Heart right ventricle (tissue), 16 donors: Measurements from ENCODE around the gene UBE2Q2. TPM values are rescaled to one million over a fixed set of nuclear protein-coding genes. Genes with fewer than 3 reads are reported as not detected.

ENCODE experiments used
- ATAC-seq, 8 donors: fragments of 200-7000 bp; cut with Tn5 transposase; one replicate each; pipeline ENCODE4 v1.9.1; 2020; ENCODE audit warnings: mild to moderate bottlenecking in 8 of 8, moderate library complexity in 8 of 8, moderate number of reproducible peaks in 1 of 8
- DNase-seq, 2 donors: peaks; one replicate each; pipeline ENCODE4 v3.0.0-alpha.2; 2020
- H3K27ac ChIP-seq, 10 donors: fragments of 200-600 bp; sonication (generic) in 2 of 10; one replicate each; pipeline versions ENCODE4 v1.5.0 to v1.8.0; 2020 to 2022; ENCODE audit warnings: mild to moderate bottlenecking in 3 of 10
- H3K27me3 ChIP-seq, 7 donors: fragments of 200-600 bp; one replicate each; pipeline ENCODE4 v1.8.0; 2021 to 2022; ENCODE audit warnings: mild to moderate bottlenecking in 2 of 7
- H3K36me3 ChIP-seq, 9 donors: fragments of 200-600 bp; sonication (generic) in 1 of 9; one replicate each; pipeline versions ENCODE4 v1.5.0 to v1.8.0; 2020 to 2022; ENCODE audit warnings: mild to moderate bottlenecking in 2 of 9
- H3K4me1 ChIP-seq, 9 donors: fragments of 200-600 bp; sonication (generic) in 1 of 9; one replicate each; pipeline versions ENCODE4 v1.5.0 to v1.8.0; 2020 to 2022; ENCODE audit warnings: mild to moderate bottlenecking in 4 of 9
- H3K4me3 ChIP-seq, 10 donors: fragments of 200-600 bp; sonication (generic) in 2 of 10; one replicate each; pipeline versions ENCODE4 v1.5.0 to v1.8.0; 2020 to 2022; ENCODE audit warnings: mild to moderate bottlenecking in 7 of 10, moderate library complexity in 2 of 10
- H3K9me3 ChIP-seq, 11 donors: fragments of 200-600 bp in 10 of 11; sonication (generic) in 2 of 11; one replicate each; pipeline versions ENCODE4 v1.5.0 to v1.8.0; 2013 to 2022; ENCODE audit warnings: mild to moderate bottlenecking in 2 of 11, control low read depth in 1 of 11, moderate library complexity in 1 of 11
- CTCF ChIP-seq, 9 donors: fragments of 200-600 bp; sonication (generic) in 2 of 9; IDR thresholded peaks; one replicate each; pipeline versions ENCODE4 v1.5.0 to v1.8.0; 2021 to 2022; ENCODE audit warnings: antibody characterized with exemption in 9 of 9, mild to moderate bottlenecking in 5 of 9, moderate library complexity in 1 of 9
- WGBS, 2 donors: extraction: QIAGEN DNeasy Blood & Tissue Kit; methylation state at CpG; one replicate each; pipeline ENCODE4 v1.1.7; 2013; ENCODE audit warnings: inconsistent platforms in 1 of 2; 5-methylcytosine and 5-hydroxymethylcytosine counted together
- intact Hi-C, 10 donors: fragments of 100-400 bp; cut with DNase I; formaldehyde crosslinking; loops; one replicate each; pipeline versions ENCODE4 v1.11.1 to v1.14.2; 2022
- polyA plus RNA-seq, 2 donors: library from polyadenylated mRNA; stranded (reverse); fragments of 200-250 nt; gene quantifications; one replicate each; pipeline ENCODE4 v1.2.3, GENCODE V29; 2013
- total RNA-seq, 10 donors: library from RNA; stranded (reverse); fragmentation: NEBNext Ultra II Directional in 3 of 10; extraction: Animal tissue kit (Norgen Biotek cat#: 25700) in 3 of 10; gene quantifications; one replicate each; pipeline versions ENCODE4 v1.2.1 to v1.2.4, GENCODE V29; 2021 to 2023
- donor health status: Arrhythmogenic right ventricular cardiomyopathy.
- donor health status: ischemic (EF 13 %, LVEDD 7.1; RV severe dilation, severe dysfunction).
- donor health status: healthy with polysubstance abuse.
- donor health status: DM: no; HTN: yes; CAD: no.
- donor health status: DM: no; HTN: no; CAD: no.
- donor health status: ischemic (EF 25% LVEDD 6.9; RV normal size, moderate dysfunction).
- donor health status: ischemic (EF 25% LVEDD 5.7; RV mildly dilated, moderate dysfunction).
- donor health status: healthy.
- donor health status: DM: yes; HTN: yes; CAD: no.
- donor health status: Ischemic cardiomyopathy.
- donor health status: ischemic (EF 35%, LVEDD 5.7; RV mildly dilated, moderate dysfunction).
- donor health status: nonischemic (EF 11% LVEDD 7.7; RV severe dilation, severe dysfunction).
- donor health status: DM: yes; HTN: yes; CAD: no.
- donor health status: PGD.
- donor health status: ischemic (EF 29% LVEDD 5.4; RV normal size, mild dysfunction).
- donor health status: nonischemic (EF 23%, LVEDD 6.1; RV moderate dilation, normal function).

The UBE2Q2 gene
- total and polyA plus RNA-seq, 12 donors: 12.5 to 36.5 (median 24.1) TPM

GRCh38 chr15:75920079-75920478 is 76.8 kb downstream of the UBE2Q2 start:
- H3K36me3 ChIP-seq: peaks cover 0 to 54% (median 8%) of the 10 kb centered on the region in 9 donors
- peaks cover 0 to 34% (median 19%) of the 10 kb centered on the region in 9 donors for H3K4me1 ChIP-seq
- no peak overlapping the region for H3K4me3 ChIP-seq
- ATAC-seq (no peak), DNase-seq (no peak)
- no peaks in the 10 kb centered on the region for H3K27me3 ChIP-seq
- no peaks in the 10 kb centered on the region for H3K9me3 ChIP-seq
- TF ChIP-seq CTCF (IDR thresholded peaks at IDR 0.05): no peak
- H3K27ac ChIP-seq: no peak overlapping the region
- intact Hi-C loops: loop anchor here in 2 of 10 donors (5.0 to 10.0 kb wide), 2 partner anchors 105 to 108 kb away; no protein-coding TSS in a partner anchor
- WGBS, 2 donors: 97 to 100% methylated on average over 1 of the region's 1 CpG

GRCh38 chr15:75921732-75922703 is 78.8 kb downstream of the UBE2Q2 start:
- Histone ChIP-seq H3K27me3 (no peaks in the 10 kb centered on the region), H3K4me3 (no peak overlapping the region), H3K4me1 (peaks cover 0 to 34% (median 25%) of the 10 kb centered on the region in 9 donors), H3K9me3 (no peaks in the 10 kb centered on the region), H3K36me3 (peaks cover 0 to 50% (median 7%) of the 10 kb centered on the region in 9 donors), H3K27ac (no peak overlapping the region)
- peak; percentile 23 to 80 (median 68) for ATAC-seq
- TF ChIP-seq CTCF (IDR thresholded peaks at IDR 0.05): peak in 8 of 9 donors; percentile 16 to 63 (median 51)
- 56 to 61% methylated on average over 9 of the region's 9 CpGs for WGBS, 2 donors
- peak in 1 of 2 donors; percentile 32 for DNase-seq
- intact Hi-C loops: loop anchor here in 2 of 10 donors (5.0 to 10.0 kb wide), 2 partner anchors 107 to 110 kb away; no protein-coding TSS in a partner anchor

- WGBS, 2 donors: 96 to 98% methylated on average over 4 of the region's 4 CpGs
- Histone ChIP-seq H3K4me3 (no peak overlapping the region), H3K4me1 (peaks cover 0 to 34% (median 25%) of the 10 kb centered on the region in 9 donors), H3K27ac (no peak overlapping the region), H3K9me3 (no peaks in the 10 kb centered on the region), H3K27me3 (no peaks in the 10 kb centered on the region), H3K36me3 (peaks cover 0 to 33% (median 0%) of the 10 kb centered on the region in 9 donors)
- DNase-seq (no peak), ATAC-seq (no peak)
- intact Hi-C loops: loop anchor here in 2 of 10 donors (5.0 to 10.0 kb wide), 2 partner anchors 109 to 111 kb away; no protein-coding TSS in a partner anchor
- TF ChIP-seq CTCF (IDR thresholded peaks at IDR 0.05): no peak
These were observed 80.5 kb downstream of the UBE2Q2 start for GRCh38 chr15:75923756-75924155.

- no peak overlapping the region for H3K27ac ChIP-seq
- no peak for TF ChIP-seq CTCF (IDR thresholded peaks at IDR 0.05)
- no peaks in the 10 kb centered on the region for H3K27me3 ChIP-seq
- H3K36me3 ChIP-seq: peaks cover 0 to 26% (median 0%) of the 10 kb centered on the region in 9 donors
- ATAC-seq (no peak), DNase-seq (no peak)
- H3K9me3 ChIP-seq: no peaks in the 10 kb centered on the region
- intact Hi-C loops: loop anchor here in 2 of 10 donors (5.0 to 10.0 kb wide), 2 partner anchors 110 to 112 kb away; no protein-coding TSS in a partner anchor
- no peak overlapping the region for H3K4me3 ChIP-seq
- 100% methylated on average over 1 of the region's 1 CpG for WGBS, 2 donors
- peaks cover 0 to 38% (median 25%) of the 10 kb centered on the region in 9 donors for H3K4me1 ChIP-seq
These were observed 81.3 kb downstream of the UBE2Q2 start for GRCh38 chr15:75924576-75924975.
